Stimulated activated effector memory CD8-positive, alpha-beta T cell treated with anti-CD3 and anti-CD28 coated beads, Interleukin-12 subunit alpha, Interleukin-12 subunit beta, amount 100 ng/mL, for 72 hours (primary cell): ENCODE measurements around the gene GPR75.
"Not testable (repeated sequence)": the region's sequence is repeated elsewhere in the genome, so short reads cannot be mapped to it uniquely, and the experiment has no call there.

Source experiments
- ATAC-seq: fragments of 150-1000 bp; cut with Tn5 transposase; 2 replicates; pipeline ENCODE4 v1.10.0; 2021
- DNase-seq, 2 donors: peaks; one replicate each; pipeline ENCODE4 v3.0.0; 2021 to 2022; ENCODE audit warnings: low spot score in 2 of 2
- H3K27ac Mint-ChIP-seq: one replicate; pipeline ENCODE4 v1.8.0; 2022; ENCODE audit warnings: mild to moderate bottlenecking, mixed read lengths
- H3K36me3 Mint-ChIP-seq: one replicate; pipeline ENCODE4 v1.8.0; 2022; ENCODE audit warnings: mild to moderate bottlenecking, mixed read lengths
- H3K4me1 Mint-ChIP-seq: one replicate; pipeline ENCODE4 v1.8.0; 2022; ENCODE audit warnings: mixed read lengths
- H3K4me3 Mint-ChIP-seq: one replicate; pipeline ENCODE4 v1.8.0; 2022; ENCODE audit warnings: mild to moderate bottlenecking, mixed read lengths
- H3K9me3 Mint-ChIP-seq: one replicate; pipeline ENCODE4 v1.8.0; 2022; ENCODE audit warnings: mixed read lengths

GPR75 gene

DNA sequence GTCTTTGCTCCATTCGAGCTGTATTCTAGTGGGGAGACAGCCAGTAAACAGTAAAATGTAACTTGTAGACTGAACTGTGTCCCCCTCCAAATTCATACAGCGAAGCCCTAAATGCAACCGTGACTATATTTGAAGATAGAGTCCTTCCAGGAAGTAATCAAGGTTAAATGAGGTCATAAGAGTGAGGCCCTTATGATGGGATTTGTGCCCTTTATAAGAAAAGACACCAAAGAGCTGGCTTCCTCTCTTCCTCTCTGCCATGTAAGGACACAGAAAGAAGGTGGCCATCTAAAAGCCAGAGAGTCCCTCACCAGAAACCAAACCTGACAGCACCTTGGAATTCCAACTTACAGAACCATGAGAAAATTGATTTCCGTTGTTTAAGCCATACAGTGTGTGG, 31.4 kb downstream of the GPR75 start:
- no peaks in the 10 kb centered on the region for H3K9me3 Mint-ChIP-seq
- H3K36me3 Mint-ChIP-seq, result no peaks in the 10 kb centered on the region
- no peak overlapping the region for H3K4me3 Mint-ChIP-seq
- no peak for ATAC-seq
- H3K4me1 Mint-ChIP-seq, result no peaks in the 10 kb centered on the region
- DNase-seq, result no peak
- H3K27ac Mint-ChIP-seq, result no peak overlapping the region

DNA sequence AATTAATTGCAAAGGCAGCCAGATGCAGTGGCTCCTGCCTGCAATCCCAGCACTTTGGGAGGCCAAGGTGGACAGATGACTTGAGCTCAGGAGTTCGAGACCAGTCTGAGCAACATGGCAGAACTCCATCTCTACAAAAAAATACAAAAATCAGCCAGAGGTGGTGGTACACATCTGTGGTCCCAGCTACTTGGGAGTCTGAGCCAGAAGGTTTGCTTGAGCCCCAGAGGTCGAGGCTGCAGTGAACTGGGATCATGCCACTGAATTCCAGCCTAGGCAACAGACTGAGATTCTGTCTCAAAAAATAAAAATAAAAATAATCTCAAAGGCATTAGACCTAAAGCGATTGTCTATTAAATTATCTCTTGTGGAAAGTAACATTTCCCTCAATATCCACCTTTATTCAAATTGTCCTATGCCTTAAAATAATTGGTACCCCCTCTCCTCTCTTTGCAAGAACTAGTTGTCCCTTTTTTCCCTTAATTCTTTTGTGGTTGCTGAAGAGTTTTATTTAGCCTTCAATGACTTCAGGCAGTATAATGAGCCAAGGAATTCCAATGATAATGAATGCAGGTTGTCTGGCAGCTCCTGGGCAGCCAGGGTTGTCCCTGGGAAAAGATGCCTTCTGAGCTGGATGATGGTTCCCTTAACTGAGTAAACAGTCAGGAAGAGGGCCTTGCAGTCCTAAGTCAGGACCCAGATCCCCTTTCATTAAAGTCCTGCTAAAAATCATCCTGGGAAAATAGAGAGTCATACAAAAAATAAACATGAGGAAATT, 32.2 kb downstream of the GPR75 start:
- Mint-ChIP-seq H3K36me3 (no peaks in the 10 kb centered on the region), H3K4me3 (no peak overlapping the region), H3K27ac (no peak overlapping the region), H3K4me1 (no peaks in the 10 kb centered on the region), H3K9me3 (no peaks in the 10 kb centered on the region)
- no peak for ATAC-seq
- DNase-seq, result no peak

DNA sequence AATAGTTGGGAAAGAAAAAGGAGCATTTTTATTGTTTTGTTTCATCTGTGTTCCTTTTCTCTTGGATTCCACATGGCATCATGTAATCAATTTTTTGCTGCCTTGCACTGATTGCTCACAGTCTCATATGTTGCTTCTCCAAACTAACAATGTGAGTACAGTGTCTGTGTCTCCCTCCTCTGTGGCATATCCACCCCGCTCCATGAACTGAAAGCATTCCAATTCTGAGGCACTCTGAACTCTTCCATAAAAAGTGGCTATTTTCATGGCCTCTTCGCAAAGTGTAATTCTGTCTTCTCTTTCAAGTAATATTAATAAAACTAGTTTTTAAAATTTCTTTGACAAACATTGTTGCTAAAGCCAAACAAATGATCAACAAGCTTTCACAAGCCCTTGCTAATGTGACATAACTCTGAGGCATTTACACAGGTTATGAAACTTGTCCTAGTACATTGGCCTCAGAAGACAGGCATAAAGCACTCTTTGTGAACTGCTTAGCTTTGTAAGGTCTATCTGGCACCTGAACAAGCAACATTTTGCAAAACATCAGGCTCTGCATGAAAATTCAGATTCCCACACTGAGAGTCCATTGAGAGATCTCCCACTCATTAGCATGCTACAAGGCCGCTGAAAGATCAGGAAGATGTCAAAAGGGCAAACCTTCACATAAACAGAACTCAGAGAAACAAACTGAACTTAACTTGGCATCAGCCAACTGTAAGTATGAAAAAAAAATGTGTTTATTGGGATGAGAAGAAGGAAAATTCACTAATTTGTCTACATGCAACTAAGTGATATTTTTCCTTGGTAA, 33.0 kb downstream of the GPR75 start:
- ATAC-seq, result no peak
- H3K36me3 Mint-ChIP-seq, result no peaks in the 10 kb centered on the region
- no peak overlapping the region for H3K27ac Mint-ChIP-seq
- H3K9me3 Mint-ChIP-seq, result no peaks in the 10 kb centered on the region
- H3K4me1 Mint-ChIP-seq, result no peaks in the 10 kb centered on the region
- no peak for DNase-seq
- no peak overlapping the region for H3K4me3 Mint-ChIP-seq

- H3K4me1 Mint-ChIP-seq, result no peaks in the 10 kb centered on the region
- H3K36me3 Mint-ChIP-seq, result no peaks in the 10 kb centered on the region
- no peak overlapping the region for H3K27ac Mint-ChIP-seq
- DNase-seq, result no peak
- no peaks in the 10 kb centered on the region for H3K9me3 Mint-ChIP-seq
- H3K4me3 Mint-ChIP-seq, result no peak overlapping the region
- no peak for ATAC-seq
These were observed 33.7 kb downstream of the GPR75 start for GRCh38 chr2:53826030-53826410.

GRCh38 chr2:53823639-53824038, 36.1 kb downstream of the GPR75 start:
- H3K4me3 Mint-ChIP-seq, result not testable (repeated sequence)

GRCh38 chr2:53821810-53822209, 38.0 kb downstream of the GPR75 start:
- H3K4me3 Mint-ChIP-seq, result no peak overlapping the region
- H3K36me3 Mint-ChIP-seq, result peaks cover 29% of the 10 kb centered on the region
- no peaks in the 10 kb centered on the region for H3K9me3 Mint-ChIP-seq
- no peak overlapping the region for H3K27ac Mint-ChIP-seq
- DNase-seq (no peak), ATAC-seq (no peak)
- no peaks in the 10 kb centered on the region for H3K4me1 Mint-ChIP-seq

More at GRCh38 chr2:53823639-53824038, 36.1 kb downstream of the GPR75 start:
- H3K4me1 Mint-ChIP-seq, DNase-seq, H3K27ac Mint-ChIP-seq, ATAC-seq, H3K9me3 Mint-ChIP-seq: not testable (repeated sequence)
- H3K36me3 Mint-ChIP-seq, result peaks cover 13% of the 10 kb centered on the region

GRCh38 chr2:53820711-53821110, 39.1 kb downstream of the GPR75 start:
- H3K36me3 Mint-ChIP-seq, result peaks cover 40% of the 10 kb centered on the region
- no peaks in the 10 kb centered on the region for H3K9me3 Mint-ChIP-seq

GRCh38 chr2:53820048-53820447, 39.7 kb downstream of the GPR75 start:
- H3K9me3 Mint-ChIP-seq, result no peaks in the 10 kb centered on the region
- H3K4me3 Mint-ChIP-seq, result no peak overlapping the region
- H3K36me3 Mint-ChIP-seq, result peaks cover 47% of the 10 kb centered on the region
- ATAC-seq, result no peak
- no peak for DNase-seq
- H3K4me1 Mint-ChIP-seq, result no peaks in the 10 kb centered on the region
- peak overlapping the region; percentile 64 for H3K27ac Mint-ChIP-seq

More at GRCh38 chr2:53820711-53821110, 39.1 kb downstream of the GPR75 start:
- no peak overlapping the region for H3K4me3 Mint-ChIP-seq
- DNase-seq (no peak), ATAC-seq (no peak)
- no peak overlapping the region for H3K27ac Mint-ChIP-seq
- H3K4me1 Mint-ChIP-seq, result no peaks in the 10 kb centered on the region

DNA sequence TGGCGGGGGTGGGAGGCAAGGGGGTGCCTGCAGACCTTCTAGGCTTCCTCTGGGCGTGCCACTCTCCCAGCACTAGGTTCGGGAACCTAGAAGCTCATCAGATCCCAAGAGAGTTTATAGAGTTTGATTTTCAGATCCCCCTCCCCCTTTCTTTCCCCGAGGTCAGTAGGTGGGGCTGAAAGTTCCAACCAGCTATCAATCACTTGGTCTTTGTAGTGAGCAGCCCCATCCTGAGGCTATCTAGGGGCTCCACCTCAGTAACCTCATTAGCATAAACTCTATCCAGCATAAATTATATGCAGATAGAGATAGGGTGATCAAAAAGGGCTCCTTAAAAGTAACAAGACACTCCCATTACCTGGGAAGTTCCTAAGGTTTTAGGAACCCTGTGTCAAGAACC, 40.1 kb downstream of the GPR75 start:
- no peak for ATAC-seq
- no peaks in the 10 kb centered on the region for H3K4me1 Mint-ChIP-seq
- H3K9me3 Mint-ChIP-seq, result no peaks in the 10 kb centered on the region
- peak overlapping the region; percentile 70 for H3K27ac Mint-ChIP-seq
- no peak overlapping the region for H3K4me3 Mint-ChIP-seq
- no peak for DNase-seq
- peaks cover 51% of the 10 kb centered on the region for H3K36me3 Mint-ChIP-seq

DNA sequence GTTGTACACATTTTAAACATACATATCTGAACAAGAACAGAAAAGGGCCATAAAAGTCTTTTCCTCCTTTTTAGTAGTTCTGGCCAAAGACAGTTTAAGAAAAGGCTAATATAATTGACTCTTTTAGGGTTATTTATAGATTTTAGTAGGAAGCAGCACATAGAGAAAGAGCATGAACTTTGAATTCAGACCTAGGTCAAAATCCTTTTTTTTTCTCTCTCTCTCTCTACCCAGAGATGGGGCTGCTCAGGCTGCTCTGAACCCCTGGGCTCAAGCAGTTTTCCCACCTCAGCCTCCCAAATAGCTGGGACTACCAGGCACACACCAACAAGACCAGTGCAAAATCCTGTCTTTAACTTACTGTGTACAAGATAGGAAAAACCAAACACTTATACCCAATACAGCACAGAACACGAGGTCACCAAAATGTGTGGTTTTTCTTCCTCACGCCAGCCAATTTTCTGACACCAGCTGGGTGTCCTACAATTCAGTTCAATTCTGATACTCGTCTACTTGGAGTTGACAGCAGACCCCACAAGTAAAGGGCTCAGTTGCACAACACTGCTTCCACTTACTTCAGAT, 40.8 kb downstream of the GPR75 start:
- DNase-seq (no peak), ATAC-seq (no peak)
- no peaks in the 10 kb centered on the region for H3K4me1 Mint-ChIP-seq
- H3K4me3 Mint-ChIP-seq, result no peak overlapping the region
- no peaks in the 10 kb centered on the region for H3K9me3 Mint-ChIP-seq
- H3K27ac Mint-ChIP-seq, result peak overlapping the region; percentile 70
- H3K36me3 Mint-ChIP-seq, result peaks cover 58% of the 10 kb centered on the region

DNA sequence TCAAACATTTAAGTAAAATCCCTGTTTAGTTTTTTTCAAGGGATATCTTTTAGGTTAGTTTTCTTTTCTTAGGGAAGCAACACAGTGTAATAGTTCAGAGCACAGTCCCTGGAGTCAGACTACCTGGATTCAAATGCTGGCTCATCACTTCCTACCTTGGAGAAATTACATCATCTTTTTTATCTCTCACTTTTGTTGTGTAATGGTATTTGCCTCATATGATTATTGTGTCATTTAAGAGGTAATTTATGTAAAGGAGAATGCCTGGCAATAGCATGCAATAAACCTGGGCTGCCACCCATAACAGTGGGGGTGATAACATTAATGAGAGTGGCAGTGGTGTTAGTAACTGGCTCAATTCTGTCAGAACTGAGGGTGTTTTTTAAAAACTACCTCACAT, 46.6 kb downstream of the GPR75 start:
- Mint-ChIP-seq H3K4me1 (no peaks in the 10 kb centered on the region), H3K36me3 (peaks cover 99% of the 10 kb centered on the region), H3K9me3 (no peaks in the 10 kb centered on the region), H3K27ac (no peak overlapping the region), H3K4me3 (no peak overlapping the region)
- ATAC-seq, result no peak
- DNase-seq, result no peak

GRCh38 chr2:53811601-53812000, 48.2 kb downstream of the GPR75 start:
- H3K9me3 Mint-ChIP-seq, result no peaks in the 10 kb centered on the region
- no peak for DNase-seq
- H3K36me3 Mint-ChIP-seq, result peaks cover 100% of the 10 kb centered on the region
- ATAC-seq, result no peak
- no peak overlapping the region for H3K27ac Mint-ChIP-seq
- no peaks in the 10 kb centered on the region for H3K4me1 Mint-ChIP-seq
- no peak overlapping the region for H3K4me3 Mint-ChIP-seq
